Caco-2 (cell line): ENCODE results near the gene FRMD6. TPM values are rescaled to one million over a fixed set of nuclear protein-coding genes. Genes with fewer than 3 reads are reported as not detected.

Experiments
- BruUV-seq: library from RNA; stranded (reverse); fragments of 400-500 nt; replicated peaks from 2 replicates; lab custom pipeline; 2021; lab: Mats Ljungman, UMichigan
- CTCF ChIA-PET: fragments of 300-600 bp; sonication (Branson Sonifier 250); formaldehyde crosslinking; loops from one replicate; lab custom pipeline; 2022; ENCODE audit warnings: antibody characterized with exemption; lab: Charles Lee
- POLR2A ChIA-PET: fragments of 300-600 bp; sonication (Branson Sonifier 250); formaldehyde crosslinking; loops from one replicate; lab custom pipeline; 2022; ENCODE audit warnings: antibody characterized with exemption; lab: Charles Lee
- DNase-seq, 2 experiments: peaks; one replicate each; pipeline versions ENCODE4 v3.0.0 to v3.0.0-alpha.2; 2020 to 2022
- H3K27me3 ChIP-seq: replicated peaks from 2 replicates; pipeline ENCODE4 v1.6.0; 2011; ENCODE audit warnings: low read length; ENCODE audit not compliant: control insufficient read depth, insufficient read depth
- H3K36me3 ChIP-seq: 2 replicates; pipeline ENCODE4 v1.5.1; 2011; ENCODE audit warnings: low read length; ENCODE audit not compliant: control insufficient read depth, insufficient read depth
- H3K4me1 ChIP-seq: fragments of 250-450 bp; sonication (Bioruptor Pico); 2 replicates; pipeline ENCODE4 v1.5.1; 2020; ENCODE audit warnings: mild to moderate bottlenecking
- H3K4me3 ChIP-seq: 2 replicates; pipeline ENCODE4 v1.5.1; 2011; ENCODE audit warnings: low read depth, mild to moderate bottlenecking, control low read depth, low read length
- H3K9me3 ChIP-seq: fragments of 250-450 bp; sonication (Bioruptor Pico); 2 replicates; pipeline ENCODE4 v1.5.1; 2020; ENCODE audit warnings: mild to moderate bottlenecking, moderate library complexity
- H3K27ac Mint-ChIP-seq: one replicate; pipeline ENCODE4 v1.8.0; 2022; ENCODE audit warnings: mixed read lengths; ENCODE audit not compliant: unreplicated experiment
- H3K27me3 Mint-ChIP-seq: one replicate; pipeline ENCODE4 v1.8.0; 2022; ENCODE audit warnings: mixed read lengths; ENCODE audit not compliant: insufficient read depth, unreplicated experiment
- H3K36me3 Mint-ChIP-seq: one replicate; pipeline ENCODE4 v1.8.0; 2022; ENCODE audit warnings: mild to moderate bottlenecking, mixed read lengths; ENCODE audit not compliant: insufficient read depth, unreplicated experiment
- H3K4me1 Mint-ChIP-seq: one replicate; pipeline ENCODE4 v1.8.0; 2022; ENCODE audit warnings: low read depth, mixed read lengths; ENCODE audit not compliant: unreplicated experiment
- H3K4me3 Mint-ChIP-seq: one replicate; pipeline ENCODE4 v1.8.0; 2022; ENCODE audit warnings: mild to moderate bottlenecking, moderate library complexity, mixed read lengths; ENCODE audit not compliant: unreplicated experiment
- H3K9me3 Mint-ChIP-seq: one replicate; pipeline ENCODE4 v1.8.0; 2022; ENCODE audit warnings: mixed read lengths; ENCODE audit not compliant: unreplicated experiment
- CTCF ChIP-seq, 2 experiments: fragments of 200-600 bp in 1 of 2; IDR thresholded peaks; 1 replicate in 1 of 2; 2 replicates in 1 of 2; pipeline versions ENCODE4 v1.5.1 to v1.8.0; 2011 to 2022; ENCODE audit warnings: antibody characterized with exemption in 1 of 2, control low read depth in 1 of 2, inconsistent platforms in 1 of 2, low read depth in 1 of 2, low read length in 1 of 2, mild to moderate bottlenecking in 1 of 2, moderate library complexity in 1 of 2; ENCODE audit not compliant: insufficient read depth in 1 of 2, severe bottlenecking in 1 of 2, unreplicated experiment in 1 of 2
- intact Hi-C: fragments of 100-400 bp; cut with micrococcal nuclease; formaldehyde crosslinking; loops from one replicate; pipeline ENCODE4 v1.10.0; 2022; ENCODE audit not compliant: unreplicated experiment
- total RNA-seq: library from RNA; stranded (reverse); gene quantifications from 2 replicates; pipeline ENCODE4 v1.2.3, GENCODE V29; 2022

FRMD6 gene
- total RNA-seq, 1 experiment from 2014 or later, result 35.7 TPM

- Histone ChIP-seq H3K9me3 (no peaks in the 10 kb centered on the region), H3K4me1 (peaks cover 16% of the 10 kb centered on the region), H3K4me3 (no peak overlapping the region), H3K36me3 (no peaks in the 10 kb centered on the region), H3K27me3 (no peaks in the 10 kb centered on the region)
- intact Hi-C loops, result no loop called here
- ChIA-PET POLR2A (no interaction called here), CTCF (no interaction called here)
- no peak overlapping the region for H3K4me3 Mint-ChIP-seq
- peaks cover 30% of the 10 kb centered on the region for H3K4me1 Mint-ChIP-seq
- DNase-seq, result no peak
- BruUV-seq, result no TSS peak
- no peak for TF ChIP-seq CTCF (IDR thresholded peaks at IDR 0.05; ENCODE audit: insufficient read depth in 1 of 2, low read depth in 1 of 2, low read length in 1 of 2, severe bottlenecking in 1 of 2, unreplicated experiment in 1 of 2)
- H3K36me3 Mint-ChIP-seq, result no peaks in the 10 kb centered on the region
- H3K9me3 Mint-ChIP-seq, result no peaks in the 10 kb centered on the region
- H3K27ac Mint-ChIP-seq, result no peak overlapping the region
- H3K27me3 Mint-ChIP-seq, result no peaks in the 10 kb centered on the region
These were observed 40.9 kb upstream of the FRMD6 start for GRCh38 chr14:51610771-51611170.

GRCh38 chr14:51612449-51612848 lies 39.3 kb upstream of the FRMD6 start:
- H3K9me3 Mint-ChIP-seq, result no peaks in the 10 kb centered on the region
- intact Hi-C loops, result no loop called here
- H3K27me3 Mint-ChIP-seq, result no peaks in the 10 kb centered on the region
- TF ChIP-seq CTCF (IDR thresholded peaks at IDR 0.05; ENCODE audit: insufficient read depth in 1 of 2, low read depth in 1 of 2, low read length in 1 of 2, severe bottlenecking in 1 of 2, unreplicated experiment in 1 of 2), result no peak
- CTCF ChIA-PET, result no interaction called here
- no peaks in the 10 kb centered on the region for H3K27me3 ChIP-seq
- POLR2A ChIA-PET, result no interaction called here
- H3K4me1 Mint-ChIP-seq, result peaks cover 44% of the 10 kb centered on the region
- no peaks in the 10 kb centered on the region for H3K36me3 ChIP-seq
- H3K4me3 ChIP-seq, result no peak overlapping the region
- H3K27ac Mint-ChIP-seq, result no peak overlapping the region
- no peak overlapping the region for H3K4me3 Mint-ChIP-seq
- BruUV-seq, result no TSS peak
- no peak for DNase-seq
- peaks cover 33% of the 10 kb centered on the region for H3K4me1 ChIP-seq
- no peaks in the 10 kb centered on the region for H3K36me3 Mint-ChIP-seq
- H3K9me3 ChIP-seq, result no peaks in the 10 kb centered on the region

GRCh38 chr14:51613416-51613815 lies 38.3 kb upstream of the FRMD6 start:
- POLR2A ChIA-PET, result no interaction called here
- no TSS peak for BruUV-seq

More at GRCh38 chr14:51613416-51613815, 38.3 kb upstream of the FRMD6 start:
- Mint-ChIP-seq H3K27ac (no peak overlapping the region), H3K36me3 (no peaks in the 10 kb centered on the region), H3K9me3 (no peaks in the 10 kb centered on the region), H3K27me3 (no peaks in the 10 kb centered on the region), H3K4me3 (no peak overlapping the region), H3K4me1 (peaks cover 41% of the 10 kb centered on the region)
- no peaks in the 10 kb centered on the region for H3K36me3 ChIP-seq
- TF ChIP-seq CTCF (IDR thresholded peaks at IDR 0.05; ENCODE audit: insufficient read depth in 1 of 2, low read depth in 1 of 2, low read length in 1 of 2, severe bottlenecking in 1 of 2, unreplicated experiment in 1 of 2), result no peak
- H3K4me1 ChIP-seq, result peaks cover 37% of the 10 kb centered on the region
- intact Hi-C loops, result no loop called here
- DNase-seq, result no peak
- no peak overlapping the region for H3K4me3 ChIP-seq
- H3K27me3 ChIP-seq, result no peaks in the 10 kb centered on the region
- no peaks in the 10 kb centered on the region for H3K9me3 ChIP-seq
- CTCF ChIA-PET, result no interaction called here
